Activated CD8-positive, alpha-beta memory T cell treated with anti-CD3 and anti-CD28 coated beads, Interleukin-2, amount 50 U/mL, for 24 hours (primary cell): ENCODE measurements around the gene FARP2.

ENCODE experiments used
- DNase-seq: peaks from one replicate; pipeline ENCODE4 v3.0.0-alpha.2; 2020; ENCODE audit errors: extremely low read depth

The FARP2 gene

DNA sequence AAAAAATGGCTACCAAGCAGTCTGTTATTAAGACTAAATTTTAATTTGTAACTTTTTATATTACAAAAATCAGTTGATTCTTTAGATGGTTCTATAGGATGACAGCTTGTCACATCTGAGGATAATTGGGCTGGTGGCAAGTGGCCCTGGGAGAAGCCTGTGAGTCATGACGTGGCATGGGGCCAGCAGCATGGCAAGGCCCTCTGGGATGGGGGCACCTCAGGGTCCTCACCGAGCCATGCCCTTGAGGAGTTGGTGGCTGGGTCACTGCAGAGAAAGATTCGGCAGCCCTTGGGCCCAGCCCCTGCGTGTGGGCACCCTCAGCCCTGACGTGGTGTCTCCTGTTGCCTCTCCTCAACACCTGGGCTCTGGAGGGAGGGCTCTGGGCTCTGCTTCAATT lies 102.6 kb downstream of the FARP2 start:
- DNase-seq, result no peak

DNA sequence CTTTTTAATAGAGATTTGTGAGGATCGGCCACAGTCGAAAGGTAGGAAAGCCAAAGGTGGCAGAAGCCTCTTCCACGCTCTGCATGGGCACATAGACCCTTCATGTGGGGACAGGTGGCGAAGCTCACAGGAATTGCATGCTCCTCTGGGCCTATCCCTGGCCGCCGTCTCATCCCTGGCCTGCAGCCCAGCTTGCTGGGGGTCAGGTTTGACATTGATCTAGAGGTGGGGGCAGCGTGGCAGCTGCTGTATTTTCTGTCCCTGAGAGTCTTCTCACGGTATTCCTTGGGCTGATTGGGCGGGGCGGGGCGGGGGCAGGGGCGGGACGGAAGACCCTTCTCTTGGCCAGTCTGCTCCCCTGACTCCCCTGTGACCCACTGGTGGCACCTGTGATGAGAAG lies 103.4 kb downstream of the FARP2 start:
- no peak for DNase-seq

DNA sequence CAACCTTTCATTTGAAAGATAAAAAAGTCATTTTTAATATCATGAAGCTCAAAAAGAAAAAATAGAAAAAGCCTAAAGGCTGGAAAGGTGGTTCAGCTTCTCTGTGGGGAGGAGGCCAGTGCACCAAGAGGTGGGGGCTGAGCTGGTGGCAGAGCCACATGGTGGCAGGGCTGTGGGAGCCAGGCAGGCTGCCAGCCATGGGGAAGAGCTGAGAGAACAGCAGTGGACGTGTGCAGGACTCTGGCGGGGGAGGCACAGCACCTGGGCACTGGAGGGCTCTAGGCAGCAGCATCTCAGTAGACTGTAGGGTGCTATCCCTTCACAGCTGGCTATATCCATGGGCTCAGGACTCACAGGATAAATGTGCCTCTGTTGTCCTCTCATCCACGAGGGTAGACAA lies 104.5 kb downstream of the FARP2 start:
- no peak for DNase-seq

DNA sequence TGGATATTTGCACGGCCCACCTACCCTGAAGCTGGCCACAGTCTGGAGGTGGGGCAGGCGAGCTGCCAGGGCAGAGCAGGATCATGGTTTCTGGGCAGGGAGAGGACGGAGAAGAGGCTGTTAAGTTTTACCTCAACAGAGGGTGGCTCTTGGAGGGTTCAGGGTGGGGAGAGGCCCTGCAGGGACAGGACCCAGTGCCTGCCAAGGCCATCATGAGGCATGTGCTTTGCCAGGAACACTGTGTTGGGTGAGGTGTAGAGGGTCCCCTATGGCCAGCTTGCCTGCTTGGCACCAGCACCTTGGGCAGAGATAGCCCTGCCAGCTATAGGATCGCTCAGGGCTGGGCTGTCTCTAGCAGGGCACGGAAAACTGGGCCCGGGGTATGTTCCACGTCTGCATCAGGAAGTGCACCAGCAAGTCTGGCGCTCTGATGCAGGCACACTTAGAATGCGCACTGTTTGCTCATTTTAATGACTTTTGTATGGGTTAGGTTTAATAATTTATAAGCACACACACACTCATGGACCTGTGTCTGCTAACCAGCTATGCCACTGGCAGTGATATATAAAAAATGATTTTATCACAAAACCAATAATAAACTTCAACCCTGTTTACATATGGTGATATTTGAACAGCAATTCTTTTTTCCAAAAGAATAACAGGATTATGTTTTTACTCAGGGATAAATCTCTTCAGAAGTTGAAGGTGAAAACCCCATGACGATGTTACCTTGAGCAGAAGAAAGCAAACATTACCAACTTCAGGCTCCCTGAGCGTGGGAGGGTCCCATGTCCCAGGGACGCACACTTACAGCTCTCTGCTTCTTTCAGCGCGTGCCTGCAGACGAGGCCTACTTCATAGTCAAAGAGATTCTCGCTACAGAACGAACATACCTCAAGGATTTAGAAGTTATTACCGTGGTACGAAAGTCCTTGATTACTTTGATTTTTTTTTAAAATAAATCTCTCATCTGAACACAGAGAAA lies 105.9 kb downstream of the FARP2 start:
- no peak for DNase-seq

DNA sequence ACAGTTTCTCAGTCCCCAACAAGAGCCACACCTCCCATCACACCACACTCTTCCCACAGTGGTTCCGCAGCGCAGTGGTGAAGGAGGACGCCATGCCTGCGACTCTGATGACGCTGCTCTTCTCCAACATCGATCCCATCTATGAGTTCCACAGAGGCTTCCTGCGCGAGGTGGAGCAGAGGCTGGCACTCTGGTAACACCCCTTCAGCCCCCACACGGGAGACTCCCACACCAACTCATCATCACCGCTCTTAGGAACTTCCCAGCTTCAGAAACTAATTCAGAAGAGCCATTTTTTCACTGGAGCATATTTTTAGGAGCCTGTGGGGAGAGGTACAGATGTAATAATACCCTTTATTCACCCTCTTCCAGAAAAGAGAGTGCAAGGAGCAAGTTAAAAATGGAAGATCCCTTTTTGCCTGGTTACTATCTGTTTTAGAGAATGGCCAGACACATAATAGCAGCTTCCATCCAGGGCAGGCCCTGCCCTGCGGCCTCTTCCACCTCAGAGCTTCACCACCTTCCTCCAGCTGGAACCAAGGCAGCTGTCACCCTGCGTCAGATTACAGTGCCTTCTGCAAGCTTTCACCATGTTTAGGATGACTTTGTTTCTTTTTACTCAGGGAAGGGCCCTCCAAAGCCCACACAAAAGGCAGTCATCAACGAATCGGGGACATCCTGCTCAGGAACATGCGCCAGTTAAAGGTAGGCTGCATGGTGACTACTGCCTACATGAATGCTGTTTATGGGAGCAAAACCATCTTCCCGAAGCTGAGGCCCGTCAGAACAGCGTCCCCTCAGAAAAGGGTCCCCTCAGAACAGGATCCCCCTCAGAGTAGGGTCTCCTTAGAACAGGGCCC lies 107.4 kb downstream of the FARP2 start:
- DNase-seq, result no peak

DNA sequence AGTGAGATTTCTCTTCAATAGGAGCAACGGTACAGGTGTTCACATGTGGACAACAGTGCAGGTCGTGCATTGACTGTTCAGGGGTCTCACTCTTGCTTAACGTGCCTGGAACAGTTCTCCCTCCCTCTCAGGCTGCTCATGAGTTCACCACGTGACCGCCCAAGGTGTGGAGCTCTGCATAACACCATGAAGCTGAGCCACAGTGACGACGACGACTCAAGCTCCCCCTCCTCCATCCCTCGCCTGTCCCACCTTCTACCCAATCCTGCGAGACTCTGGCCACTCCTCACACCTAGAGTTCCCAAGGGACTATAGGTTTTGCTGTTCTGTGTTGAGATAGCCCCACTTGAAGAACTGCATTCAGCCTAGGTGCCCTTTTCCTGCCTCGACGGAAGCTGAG lies 109.5 kb downstream of the FARP2 start:
- no peak for DNase-seq

DNA sequence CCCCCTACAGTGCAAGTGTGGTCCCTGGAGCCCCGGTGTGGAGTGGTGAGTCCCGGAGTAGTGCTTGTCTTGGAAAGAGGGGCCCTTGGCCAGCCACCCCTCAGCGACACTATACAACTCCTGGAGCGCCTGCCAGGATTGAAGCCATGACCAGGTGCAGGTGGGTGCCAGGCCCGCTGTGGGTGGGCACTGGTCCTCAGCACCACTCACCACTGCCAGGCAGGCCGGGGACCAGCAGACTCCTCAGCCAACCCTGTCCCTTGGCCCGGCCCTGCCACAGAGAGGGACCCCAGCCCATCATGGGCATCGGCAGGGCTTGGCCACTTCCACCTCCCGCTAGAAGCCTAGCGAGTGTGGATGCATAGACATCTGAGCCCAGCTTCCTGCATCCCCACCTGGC lies 110.1 kb downstream of the FARP2 start:
- no peak for DNase-seq

DNA sequence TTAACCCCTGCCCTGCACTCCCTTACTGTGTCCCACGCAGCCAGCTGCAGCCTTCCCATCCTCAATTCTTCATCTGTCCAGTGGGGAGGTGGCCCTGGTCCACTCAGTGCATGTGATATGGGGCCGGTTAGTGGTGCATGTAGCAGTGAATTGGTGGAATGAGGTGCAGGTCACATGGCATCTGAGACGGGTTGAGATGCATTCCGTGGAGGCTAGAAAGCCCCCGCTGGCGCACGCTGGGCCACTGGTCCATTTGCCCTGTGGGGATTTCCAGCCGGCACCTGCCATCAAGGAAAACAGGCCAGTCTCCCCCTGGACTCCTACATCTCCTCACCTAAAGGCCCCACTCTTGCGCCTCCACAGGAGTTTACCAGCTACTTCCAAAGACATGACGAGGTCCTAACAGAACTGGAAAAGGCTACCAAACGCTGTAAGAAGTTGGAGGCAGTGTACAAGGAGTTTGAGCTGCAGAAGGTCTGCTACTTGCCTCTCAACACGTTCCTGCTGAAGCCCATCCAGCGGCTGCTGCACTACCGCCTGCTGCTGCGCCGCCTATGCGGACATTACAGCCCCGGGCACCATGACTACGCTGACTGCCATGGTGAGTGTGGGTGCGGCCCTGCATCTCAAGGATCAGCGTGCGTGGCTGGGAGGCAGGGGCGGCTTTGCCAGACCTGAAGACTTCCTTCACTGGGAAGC lies 111.8 kb downstream of the FARP2 start:
- no peak for DNase-seq

DNA sequence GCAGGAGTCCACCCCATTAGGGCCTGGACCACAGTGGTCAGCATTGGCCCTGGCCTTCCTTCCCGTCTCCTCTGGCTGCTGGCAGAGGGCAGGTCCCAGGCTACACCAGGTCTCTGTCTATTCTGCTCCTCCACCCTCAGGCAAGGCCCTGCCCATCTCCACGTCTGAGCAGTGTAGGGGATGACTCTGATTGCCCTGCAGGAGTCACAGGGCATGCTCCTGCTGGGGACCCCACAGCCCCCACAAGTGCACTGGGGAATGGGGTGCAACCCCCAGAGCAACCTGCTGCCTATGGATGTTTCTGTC lies 112.3 kb downstream of the FARP2 start:
- DNase-seq, result no peak

DNA sequence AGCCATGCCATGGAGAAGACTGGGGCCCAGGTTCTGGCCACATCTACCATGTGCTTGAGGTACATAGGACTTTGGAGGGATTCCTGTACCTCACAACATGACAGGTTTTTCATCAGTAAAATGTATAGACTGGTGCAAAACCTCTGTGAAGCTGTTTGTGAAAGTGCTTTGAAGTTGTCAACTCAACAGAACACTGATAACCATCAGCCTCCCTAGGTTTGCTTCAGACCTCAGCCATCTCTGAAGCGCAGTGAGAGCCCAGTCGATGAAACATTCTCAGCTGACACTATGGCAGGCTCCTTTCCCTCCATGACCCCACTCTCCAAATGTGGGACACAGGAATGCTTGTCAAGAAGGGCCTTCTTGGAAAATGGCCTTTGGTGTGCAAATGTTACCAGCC lies 113.7 kb downstream of the FARP2 start:
- DNase-seq, result no peak

DNA sequence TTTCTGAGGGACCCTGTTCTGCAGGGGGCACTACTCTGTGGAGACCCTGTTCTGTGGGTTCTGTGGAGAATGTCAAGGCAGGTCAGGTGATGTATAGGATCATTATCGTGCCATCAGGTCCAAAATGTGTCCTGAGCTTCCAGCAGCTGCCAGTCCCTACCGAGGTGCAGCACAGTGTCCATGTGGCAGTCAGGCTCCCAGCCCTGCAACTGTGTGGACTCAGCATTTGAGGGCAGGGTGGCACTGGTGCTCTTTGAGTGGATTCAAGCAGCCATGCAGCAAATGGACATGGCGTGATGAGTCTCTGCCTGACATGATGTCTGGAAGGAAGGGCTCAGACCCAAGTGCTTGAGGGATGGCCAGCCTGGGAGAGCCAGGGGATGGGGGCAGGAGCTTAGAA lies 117.3 kb downstream of the FARP2 start:
- no peak for DNase-seq

DNA sequence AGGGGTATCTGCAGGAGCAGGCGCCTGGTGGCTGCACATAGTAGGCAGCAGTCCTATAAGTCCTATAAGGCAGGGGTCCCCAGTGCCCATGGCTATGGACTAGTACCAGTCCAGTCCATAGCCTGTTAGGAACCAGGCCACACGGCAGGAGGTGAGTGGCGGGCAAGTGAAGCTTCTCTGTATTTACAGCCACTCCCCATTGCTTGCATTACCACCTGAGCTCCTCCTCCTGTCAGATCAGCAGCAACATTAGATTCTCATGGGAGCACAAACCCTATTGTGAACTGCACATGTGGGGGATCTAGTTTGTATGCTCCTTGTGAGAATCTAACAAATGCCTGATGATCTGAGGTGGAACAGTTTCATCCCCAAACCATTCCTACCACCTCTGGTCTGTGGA lies 119.2 kb downstream of the FARP2 start:
- no peak for DNase-seq

DNA sequence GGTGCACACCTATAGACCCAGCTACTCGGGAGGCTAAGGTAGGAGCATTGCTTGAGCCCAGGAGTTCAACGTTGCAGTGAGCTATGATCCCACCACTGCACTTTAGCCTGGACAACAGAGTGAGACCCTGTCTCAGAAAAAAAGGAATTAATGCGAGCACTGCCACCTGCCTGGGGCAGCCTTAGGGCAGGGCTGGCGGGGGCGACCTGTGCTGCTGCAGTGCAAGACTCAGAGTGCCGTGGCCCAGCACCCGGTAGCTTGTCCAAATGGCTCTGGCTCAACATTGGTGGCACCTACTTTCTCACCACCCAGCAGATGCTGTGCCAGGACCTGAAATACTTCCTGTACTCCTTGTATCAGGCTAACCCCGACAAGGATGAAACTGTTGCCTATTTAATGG lies 122.1 kb downstream of the FARP2 start:
- DNase-seq, result no peak

DNA sequence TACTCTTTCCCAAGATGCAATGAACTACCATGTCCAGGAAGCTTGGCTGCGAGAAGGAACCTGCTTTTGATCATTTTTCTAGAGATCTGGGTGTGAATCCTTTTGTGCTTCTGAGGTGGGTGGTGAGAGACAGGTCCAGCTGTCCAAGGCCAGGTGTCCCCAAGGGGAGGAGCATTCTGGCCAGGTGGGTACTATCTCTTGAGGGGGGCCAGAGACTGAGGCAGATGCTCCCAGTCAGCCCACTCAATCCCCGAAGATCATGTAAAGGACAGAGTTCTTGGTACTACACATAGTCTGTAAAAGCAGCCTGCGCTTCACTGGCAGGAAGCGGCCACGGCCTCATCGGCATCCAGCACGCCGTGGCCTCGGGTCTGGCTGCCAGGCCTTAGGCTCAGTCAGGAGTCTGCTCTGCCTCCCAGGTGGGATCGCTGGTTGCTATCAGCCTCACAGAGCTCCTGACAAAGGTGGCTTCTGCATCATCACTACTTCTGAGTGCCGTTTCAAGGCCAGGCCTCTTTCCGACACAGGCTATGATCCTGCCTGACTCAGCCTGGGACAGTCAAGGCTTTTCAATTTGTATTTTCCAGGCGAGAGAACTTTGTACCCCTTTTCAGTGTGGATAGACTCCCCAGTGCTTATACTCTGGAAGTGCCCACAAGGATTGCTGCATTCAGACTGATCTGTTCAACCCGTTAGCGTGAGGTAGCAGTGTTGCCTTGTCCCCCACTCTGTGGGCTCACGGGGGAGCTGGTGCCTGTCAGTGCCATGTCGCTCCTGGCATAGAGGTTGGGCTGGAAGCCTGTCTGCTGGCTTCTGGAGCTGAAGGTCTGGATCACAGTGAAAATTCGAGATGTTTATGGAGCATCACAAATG lies 123.2 kb downstream of the FARP2 start:
- no peak for DNase-seq

DNA sequence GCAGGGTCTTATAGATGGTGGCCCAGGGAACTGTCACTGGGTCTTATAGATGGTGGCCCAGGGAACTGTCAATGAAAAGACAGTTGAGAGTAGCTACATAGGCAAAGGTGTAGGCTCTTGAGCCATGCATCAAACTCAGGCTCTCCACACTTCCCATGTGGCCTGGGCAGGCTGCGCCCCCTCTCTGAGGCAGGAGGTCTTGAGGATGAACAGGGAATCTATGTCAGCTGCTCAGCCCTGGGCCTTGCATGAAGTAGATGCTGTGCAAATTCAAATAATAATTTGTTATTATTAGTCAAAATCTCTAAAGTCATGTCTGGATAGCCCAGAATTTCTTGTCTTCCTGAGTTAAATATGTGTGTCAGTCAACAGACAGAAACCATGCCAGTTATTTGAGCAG lies 125.6 kb downstream of the FARP2 start:
- DNase-seq, result no peak

DNA sequence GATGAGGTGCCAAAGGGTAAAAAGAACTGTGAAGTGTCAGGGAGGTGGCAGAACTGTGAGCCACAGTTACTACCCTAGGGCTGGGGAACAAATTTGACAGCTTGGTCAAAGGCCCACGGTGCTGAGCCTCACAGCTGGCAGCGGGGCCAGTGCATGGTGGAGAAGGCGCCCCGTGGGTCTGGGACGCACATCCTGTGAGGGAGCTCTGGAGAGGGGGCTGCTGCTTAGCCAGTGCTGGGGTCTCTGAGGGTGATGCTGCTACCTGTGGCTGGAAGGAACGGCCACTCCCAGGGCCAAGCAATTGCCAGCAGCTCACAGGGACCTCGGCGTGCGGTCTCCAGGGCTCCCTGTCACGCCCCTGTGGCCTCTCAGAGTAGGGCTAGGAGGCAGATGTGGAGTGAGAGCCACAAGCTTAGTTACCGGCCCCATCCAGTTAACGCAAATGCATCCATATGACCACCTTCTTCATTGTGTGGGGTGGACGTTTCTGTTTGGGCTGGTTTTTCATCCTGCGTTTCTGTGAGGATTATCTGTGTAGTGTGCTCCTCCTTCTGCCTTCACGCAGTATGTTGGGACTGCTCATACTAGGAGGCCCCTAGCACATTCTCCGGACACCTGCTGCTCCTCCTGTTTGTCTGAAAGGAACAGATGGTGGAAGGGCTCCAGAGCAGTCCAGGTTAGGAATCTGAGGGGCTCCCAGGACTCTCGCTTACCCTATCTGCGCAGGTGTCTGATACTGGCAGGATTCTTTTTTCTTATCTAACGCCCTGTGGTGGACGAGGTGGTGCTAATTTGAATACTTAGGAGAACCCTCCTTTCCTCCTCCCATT lies 126.3 kb downstream of the FARP2 start:
- no peak for DNase-seq

DNA sequence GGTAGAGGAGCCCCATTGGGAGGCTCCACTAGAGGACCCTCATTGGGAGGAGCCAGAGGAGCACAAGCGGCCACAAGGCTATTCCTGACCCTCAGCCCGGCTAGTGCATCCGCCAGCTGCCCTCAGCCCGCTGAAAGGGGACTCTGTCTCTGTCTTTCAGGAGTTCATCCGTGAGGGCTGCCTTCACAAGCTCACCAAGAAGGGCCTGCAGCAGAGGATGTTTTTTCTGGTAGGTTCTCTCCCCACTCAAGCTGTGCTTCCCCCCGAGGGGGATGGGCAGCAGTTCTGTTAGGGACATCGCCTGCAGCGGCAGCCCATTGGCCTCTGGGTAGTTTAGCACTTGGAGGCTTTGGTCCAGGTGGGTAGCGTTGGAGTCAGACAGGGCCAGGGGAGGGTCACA lies 127.2 kb downstream of the FARP2 start:
- no peak for DNase-seq

DNA sequence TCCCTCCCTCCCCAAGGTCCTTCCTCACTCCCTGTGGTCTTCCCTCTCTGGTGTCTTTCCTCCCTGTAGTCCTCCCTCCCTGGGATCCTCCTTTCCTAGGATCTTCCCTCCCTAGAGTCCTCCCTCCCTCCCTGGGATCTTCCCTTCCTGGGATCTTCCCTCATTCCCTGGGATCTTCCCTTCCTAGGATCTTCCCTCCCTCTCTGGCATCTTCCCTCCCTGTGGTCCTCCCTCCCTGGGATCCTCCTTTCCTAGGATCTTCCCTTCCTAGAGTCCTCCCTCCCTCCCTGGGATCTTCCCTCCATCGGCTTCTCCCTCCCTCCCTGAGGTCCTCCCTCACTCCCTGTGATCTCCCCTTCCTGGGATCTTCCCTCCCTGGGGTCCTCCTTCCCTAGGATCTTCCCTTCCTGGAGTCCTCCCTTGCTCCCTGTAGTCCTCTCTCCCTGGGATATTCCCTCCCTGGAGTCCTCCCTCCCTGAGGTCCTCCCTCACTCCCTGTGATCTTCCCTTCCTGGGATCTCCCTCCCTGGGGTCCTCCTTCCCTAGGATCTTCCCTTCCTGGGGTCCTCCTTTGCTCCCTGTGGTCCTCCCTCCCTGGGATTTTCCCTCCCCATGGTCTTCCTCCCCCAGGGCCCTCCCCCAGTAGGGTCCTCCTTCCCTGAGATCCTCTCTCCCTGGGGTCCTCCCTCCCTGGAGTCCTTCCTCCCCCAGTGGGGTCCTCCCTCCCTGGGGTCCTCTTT lies 129.3 kb downstream of the FARP2 start:
- no peak for DNase-seq

DNA sequence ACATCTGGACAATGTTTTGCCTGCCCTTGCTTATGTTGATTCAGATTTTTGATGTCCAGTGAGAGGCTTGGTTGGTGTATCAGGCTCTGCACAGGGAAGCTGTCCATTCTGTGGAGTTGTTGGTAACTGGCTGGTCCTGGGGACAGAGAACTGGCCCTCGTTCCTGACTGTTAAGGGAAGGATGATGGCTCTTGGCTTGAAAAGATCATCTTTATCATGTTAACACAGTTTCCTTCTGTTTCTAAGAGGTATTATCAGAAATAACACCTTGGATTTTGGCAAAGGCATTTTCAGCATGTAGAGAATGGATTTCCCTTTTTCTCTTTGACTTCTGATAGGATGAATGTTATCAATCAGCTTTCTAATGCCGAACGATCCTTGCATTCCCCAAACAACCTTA lies 133.0 kb downstream of the FARP2 start:
- DNase-seq, result no peak
